Measurements from ENCODE around the gene WRNIP1.
"Not testable (repeated sequence)": the region's sequence is repeated elsewhere in the genome, so short reads cannot be mapped to it uniquely, and the experiment has no call there.

WRNIP1 gene

DNA sequence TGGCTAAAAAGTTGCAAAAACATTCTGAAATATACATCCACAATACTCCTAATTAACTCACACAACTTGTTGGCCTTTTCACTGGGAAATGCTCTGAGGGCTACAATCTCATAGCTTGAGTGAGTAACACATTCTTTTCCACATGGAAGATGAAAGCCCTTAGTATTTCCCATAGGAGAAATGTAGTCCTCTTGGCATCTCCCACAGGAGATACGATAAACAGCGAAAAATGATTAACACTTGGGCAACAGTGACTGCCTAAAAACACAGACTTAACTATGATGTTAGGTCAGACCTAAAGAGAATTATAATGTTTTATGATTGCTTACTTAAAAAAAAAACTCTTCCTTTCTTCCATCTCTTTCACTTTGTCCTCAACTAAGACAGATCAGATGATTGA is 23.4 kb upstream of the WRNIP1 start:
- no peak for DNase-seq (ENCODE audit: low spot score)

DNA sequence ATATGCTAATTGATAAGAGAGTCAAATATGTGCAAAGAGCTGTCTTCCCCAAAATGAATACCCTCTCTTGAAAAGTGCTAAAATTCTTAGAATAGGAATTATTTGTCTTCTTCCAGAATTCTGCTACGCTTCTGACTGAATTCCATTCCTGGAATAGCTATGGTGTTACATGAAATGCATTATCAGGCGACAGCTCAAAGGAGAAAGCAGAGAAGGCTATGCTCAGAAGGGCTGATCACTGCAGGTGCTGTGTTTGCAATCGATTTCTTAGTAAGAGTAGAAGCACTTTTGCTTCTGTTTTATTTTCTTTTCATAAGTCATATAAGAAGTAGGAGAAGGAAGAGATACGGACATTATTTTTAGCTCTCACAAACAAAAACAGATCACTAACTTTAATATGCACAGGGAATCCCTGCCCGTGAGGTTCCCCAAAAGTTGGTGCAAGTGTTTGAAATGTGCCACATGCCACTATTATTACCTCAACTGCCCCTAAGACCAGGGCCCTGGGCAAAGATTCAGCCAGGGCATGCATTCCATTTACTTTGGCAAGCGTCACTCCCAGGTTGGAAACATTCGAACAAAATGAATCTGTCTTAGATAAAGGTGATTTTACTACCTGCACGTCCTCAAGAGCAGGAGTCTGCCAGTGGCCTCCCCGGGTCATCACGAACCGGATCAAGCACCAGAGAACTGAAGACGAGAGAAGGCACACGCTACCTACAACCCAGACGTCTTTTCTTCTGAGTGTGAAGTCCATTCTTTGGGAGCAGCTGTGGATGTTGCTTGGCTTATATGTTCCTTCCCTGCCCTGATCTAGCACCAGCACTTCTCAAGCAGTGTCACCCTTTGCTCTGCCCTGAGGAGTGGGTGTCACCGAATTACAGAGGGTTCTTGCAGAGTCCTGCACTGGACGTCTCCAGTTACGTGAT is 21.6 kb upstream of the WRNIP1 start:
- no peak for DNase-seq (ENCODE audit: low spot score)

DNA sequence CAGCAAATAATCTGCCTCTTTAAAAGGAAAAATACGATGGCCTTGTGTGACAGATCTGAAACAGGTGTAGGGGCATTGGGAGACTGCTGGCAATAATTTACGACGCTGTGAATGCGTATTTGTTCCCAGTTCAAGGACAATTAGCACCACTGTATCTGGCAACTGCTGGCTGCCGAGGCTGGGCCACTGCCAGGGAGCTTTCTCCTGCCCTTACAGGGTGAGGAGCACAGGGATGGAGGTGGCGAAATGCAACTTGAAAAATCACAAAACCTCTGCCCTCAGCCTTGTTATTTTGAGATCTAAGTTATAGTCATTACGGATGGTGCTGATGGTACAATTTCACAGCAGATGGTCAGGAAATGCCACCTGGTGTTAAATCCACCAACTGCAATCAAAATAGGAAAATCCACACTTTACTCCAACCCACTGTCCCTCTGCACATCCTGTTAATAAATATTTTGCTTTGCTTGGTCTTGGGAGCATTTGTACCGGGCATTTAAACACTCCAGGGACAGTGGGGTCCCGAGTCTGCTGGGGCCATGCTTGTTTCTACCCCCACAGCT is 20.9 kb upstream of the WRNIP1 start:
- DNase-seq (ENCODE audit: low spot score) = no peak

DNA sequence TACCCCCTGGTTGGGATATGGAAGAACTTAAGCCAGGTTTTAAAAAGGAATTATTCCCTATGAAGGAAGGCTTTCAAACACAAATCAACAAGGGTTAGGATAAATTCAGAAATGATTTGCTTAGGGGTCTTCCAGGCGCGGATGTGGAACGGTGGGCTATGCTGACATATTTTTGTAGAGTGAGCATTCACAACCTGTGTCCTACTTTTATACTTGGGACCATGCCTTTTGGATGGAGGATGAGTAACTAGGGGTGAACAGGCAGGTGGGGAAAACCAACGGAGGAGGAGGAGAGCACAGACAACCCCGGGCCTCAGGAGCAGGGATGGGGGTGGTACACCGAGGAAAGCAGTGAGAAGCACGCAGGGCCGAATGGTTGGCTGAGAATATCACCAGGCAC is 20.4 kb upstream of the WRNIP1 start:
- no peak for DNase-seq (ENCODE audit: low spot score)

DNA sequence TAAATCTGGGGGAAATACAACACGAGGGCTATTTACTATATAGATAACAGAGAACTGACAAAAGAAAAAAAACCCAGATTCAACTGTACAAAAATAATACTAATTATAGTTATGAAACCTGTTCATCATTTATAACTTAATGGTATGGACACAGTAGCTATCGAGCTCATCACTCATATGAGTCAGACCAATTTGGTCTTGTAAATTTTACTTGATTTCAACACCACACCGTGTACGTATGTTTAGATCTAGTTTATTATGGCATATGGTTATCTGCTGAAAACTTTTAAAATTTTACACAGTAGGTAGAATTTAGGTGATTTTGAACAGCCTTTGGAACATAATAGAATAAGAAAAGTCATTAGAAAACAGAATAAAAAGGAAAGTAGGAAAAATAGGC is 19.9 kb upstream of the WRNIP1 start:
- DNase-seq (ENCODE audit: low spot score) = no peak

DNA sequence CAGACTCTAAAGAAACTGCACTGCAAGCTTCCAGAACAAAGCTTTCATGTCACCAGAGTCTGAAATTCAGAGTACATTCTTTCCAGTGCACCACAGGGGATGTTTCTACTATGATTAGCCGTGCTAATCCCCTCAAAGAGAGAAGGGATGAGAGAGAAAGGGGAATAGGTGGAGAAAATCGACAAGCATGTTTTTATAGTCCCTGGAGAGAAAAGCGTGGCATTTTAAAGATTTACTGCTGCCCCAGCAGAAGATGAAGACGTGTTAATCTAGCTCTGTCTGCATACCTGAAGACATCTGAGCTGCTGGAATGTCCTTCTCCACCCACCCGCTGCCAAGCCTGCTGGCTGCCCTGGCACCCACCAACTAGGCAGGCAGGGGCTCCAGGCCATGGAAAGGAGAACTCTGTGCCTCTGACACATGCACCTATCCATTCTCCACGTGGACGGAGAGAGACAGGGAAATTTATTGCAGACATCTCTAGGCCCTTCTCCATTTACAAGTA is 18.6 kb upstream of the WRNIP1 start:
- no peak for DNase-seq (ENCODE audit: low spot score)

DNA sequence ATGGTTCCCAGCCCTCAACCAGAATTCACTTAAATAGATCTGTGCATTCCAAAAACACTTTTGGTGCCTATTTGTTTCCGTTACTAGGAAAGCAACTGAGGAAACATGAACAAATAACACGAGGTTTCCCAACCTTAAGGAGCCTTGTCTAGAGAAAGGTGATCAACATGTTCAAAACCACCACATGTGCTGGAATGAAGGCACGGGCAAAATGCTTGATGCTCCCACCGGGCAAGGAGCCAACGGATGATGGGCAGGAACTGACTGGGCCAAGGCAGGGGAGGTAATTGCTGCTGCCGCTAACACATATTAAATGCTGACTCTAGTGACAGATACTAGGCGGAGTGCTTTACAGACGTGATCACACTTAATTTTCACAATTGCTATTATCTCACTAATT is 17.0 kb upstream of the WRNIP1 start:
- DNase-seq (ENCODE audit: low spot score) = no peak

DNA sequence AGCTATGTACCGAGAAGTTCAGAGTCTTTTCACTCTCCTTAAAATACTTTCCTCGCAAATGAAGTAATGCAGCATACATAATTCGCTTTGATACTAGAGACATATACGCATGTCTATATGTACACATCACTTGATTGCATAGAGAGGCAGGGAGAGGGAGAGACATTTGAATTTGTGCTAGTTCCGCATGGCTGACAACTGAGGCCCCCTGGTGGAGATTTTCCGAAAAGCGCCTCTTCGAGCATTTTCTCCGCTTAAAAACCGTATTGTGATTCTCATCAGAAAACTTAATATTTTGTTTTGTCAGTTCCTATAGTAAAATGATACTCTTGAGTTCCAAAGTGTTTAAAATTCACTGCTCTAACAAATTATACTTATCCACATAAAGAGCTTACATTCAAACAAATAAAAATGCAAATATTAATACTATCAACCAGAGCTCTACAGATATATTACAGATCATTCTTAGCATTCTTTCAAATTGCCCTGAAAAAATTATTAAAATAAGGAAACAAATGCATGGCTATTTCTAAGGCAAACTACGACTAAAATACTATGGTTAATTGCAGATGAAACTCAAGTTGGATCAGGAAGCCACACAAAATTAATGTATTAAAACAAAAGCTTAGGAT is 15.1 kb upstream of the WRNIP1 start:
- DNase-seq (ENCODE audit: low spot score) = peak; percentile 76

DNA sequence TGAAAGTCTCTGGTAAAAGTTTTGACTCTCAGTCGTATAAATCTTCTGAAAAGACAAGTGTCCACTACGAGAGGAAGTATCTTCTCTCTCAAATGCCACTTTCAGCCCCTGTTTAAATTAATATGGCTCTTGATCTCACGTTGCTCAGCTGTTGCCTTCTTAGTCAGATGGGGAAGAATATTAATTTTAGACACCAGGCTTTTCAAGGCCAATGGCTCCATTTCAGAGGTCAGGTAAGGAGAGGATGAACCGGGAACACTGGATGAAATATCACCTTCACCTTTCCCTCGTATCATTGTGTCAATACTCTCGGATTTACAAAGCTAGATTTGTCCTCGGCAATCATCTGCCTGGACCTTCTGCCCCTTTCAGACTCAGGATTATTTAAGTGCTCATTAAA is 14.4 kb upstream of the WRNIP1 start, which contains the start of gene MYLK4:
Gene MYLK4 (minus strand): TSS at position 91 of the 400 bp plus-strand sequence. CDS start 1,628 bp downstream, outside the sequence.
- DNase-seq (ENCODE audit: low spot score) = no peak

DNA sequence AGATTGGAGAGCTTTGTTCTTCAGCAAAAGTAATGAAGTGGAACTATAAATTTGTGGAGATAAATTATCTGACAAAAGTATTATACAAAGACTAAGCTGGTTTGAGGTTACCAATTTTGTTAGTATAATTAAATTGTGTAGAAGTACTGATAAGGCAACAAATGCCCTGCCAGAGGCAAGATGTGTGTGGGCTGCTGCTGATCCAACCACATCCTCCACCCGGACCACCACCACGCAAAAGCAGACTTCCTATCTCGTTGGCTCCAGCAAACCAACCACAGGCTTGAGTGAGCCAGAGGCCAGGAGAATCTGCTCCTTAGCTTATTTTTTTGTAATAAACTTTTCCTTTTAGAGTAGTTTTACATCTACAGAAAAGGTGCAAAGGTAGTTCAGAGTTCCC is 13.3 kb upstream of the WRNIP1 start:
- no peak for DNase-seq (ENCODE audit: low spot score)

DNA sequence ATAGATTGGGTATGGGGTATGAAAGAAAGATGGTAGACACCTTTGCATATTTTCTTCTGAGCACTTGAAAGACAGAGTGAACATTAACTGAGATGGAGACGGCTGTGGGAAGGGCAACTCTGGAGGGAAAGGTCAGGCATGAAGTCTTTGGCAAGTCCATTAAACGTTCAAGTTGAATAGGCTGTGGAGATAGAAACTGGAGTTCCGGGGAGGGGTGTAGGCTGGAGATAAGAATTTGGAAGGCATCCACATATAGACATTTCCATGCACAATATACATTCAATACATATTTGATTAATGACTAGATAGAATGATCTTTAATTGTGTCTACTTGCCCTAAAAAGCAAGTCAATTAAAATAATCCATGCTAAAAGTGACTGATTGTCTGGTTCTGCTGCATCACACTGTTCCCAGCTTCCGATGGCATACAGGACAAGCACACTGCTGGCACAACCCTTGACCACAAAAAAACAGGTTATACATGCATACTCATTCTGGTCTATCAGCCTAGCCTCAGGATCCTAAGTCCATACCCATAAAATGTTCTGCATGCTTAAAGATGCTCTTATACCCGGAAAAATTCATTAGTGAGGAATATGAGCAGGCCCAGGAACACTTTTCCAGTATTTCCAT is 12.6 kb upstream of the WRNIP1 start:
- no peak for DNase-seq (ENCODE audit: low spot score)

DNA sequence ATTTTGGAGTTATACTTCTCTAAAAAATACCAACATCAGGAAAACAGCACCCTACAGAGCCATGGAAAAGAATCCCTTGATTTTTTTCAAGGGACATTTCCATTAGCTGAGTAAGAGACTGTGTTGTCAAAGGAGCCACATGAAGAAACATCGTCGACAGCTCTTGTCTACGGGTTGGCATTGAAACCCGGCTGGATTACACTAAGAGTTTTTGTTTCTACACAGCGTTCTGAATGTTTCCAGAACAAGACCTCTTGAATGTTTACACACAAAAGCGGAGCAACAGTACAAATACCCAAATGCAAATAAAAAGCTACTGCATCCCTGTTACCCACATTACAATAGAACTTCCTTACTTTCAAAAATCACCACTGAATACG is 12.1 kb upstream of the WRNIP1 start:
- no peak for DNase-seq (ENCODE audit: low spot score)

DNA sequence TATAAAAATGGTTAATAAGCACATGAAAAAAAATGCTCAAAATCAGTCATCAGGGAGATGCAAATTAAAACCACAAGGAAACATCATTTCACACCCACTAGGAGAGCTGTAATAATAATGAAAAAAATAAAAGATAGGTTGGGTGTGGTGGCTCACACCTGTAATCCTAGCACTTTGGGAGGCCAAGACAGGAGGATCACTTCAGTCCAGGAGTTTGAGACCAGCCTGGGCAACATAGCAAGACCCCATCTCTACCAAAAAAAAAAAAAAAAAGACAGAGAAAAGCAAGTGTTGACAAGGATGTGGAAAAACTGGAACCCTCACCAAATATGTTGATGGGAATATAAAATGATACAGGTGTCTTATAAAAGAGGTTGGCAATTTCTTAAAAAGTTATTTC is 11.4 kb upstream of the WRNIP1 start:
- DNase-seq (ENCODE audit: low spot score) = no peak

DNA sequence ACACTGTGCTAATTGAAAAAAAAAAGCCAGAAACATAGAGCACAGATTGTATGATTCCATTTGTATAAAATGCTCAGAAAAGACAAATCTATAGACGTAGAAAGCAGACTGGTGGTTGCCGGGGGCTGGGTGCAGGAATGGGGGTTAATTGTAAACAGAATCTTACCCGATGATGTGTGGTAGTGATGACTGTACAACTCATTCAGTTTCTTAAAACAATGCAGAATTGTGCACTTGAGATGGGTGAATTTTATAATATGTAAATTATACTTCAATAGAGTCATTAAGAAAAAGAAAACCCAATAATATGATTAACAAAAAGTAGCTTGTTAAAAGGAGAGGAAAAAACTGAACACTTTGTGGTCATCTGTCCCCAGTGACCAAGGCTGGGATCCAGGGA is 10.8 kb upstream of the WRNIP1 start:
- DNase-seq (ENCODE audit: low spot score) = no peak

DNA sequence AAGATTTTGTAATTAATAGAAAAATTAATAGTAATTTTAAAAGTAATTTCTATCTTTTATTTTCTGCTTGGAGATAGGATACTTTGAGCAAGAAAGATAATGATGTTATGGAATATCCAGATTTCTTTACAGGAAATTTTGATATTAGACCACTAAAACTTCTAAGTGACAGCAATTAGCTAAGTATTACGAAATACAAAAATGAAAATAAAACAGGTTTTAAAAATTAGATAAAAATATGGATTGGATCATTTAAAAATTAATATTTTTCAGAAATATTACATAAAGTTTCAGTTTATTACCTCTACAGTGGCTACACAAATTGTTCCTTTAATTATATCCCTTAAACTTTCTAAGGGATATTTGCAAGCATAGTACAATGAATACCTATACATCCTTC is 10.3 kb upstream of the WRNIP1 start:
- no peak for DNase-seq (ENCODE audit: low spot score)

DNA sequence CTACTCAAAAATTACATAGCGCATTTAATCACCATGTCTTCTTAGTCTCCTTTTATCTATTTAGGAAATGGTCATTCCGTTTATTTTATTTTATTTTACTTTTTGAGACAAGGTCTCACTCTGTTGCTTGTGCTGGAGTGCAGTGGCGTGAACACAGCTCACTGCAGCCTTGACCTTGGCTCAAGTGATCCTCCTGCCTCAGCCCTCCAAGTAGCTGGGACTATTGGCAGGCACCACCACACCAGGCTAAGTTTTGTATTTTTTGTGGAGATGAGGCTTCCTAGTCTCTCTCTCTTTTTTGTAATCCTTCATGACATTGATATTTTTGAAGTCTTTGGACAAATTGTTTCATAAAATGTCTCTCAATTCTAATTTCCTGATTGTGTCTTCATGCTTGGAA is 9.7 kb upstream of the WRNIP1 start:
- DNase-seq (ENCODE audit: low spot score) = no peak

DNA sequence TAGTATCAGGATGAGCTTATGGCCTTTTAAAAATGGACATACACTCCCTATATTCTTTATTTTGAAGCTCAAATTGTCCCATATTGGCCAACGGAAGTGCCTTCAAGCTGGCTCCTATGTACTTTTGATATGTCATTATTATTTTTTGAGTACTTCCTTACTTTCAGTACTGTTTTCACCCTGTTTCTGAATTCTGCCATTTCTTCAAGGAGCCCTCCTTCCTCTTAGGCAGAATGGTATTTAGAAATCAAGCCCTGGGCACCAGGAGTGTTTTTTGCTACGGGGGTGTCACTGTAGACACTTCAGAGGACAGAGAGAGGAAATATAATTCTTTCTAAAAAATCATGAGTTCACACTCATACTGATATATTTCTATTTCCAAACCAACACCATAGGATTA is 9.0 kb upstream of the WRNIP1 start:
- DNase-seq (ENCODE audit: low spot score) = no peak

DNA sequence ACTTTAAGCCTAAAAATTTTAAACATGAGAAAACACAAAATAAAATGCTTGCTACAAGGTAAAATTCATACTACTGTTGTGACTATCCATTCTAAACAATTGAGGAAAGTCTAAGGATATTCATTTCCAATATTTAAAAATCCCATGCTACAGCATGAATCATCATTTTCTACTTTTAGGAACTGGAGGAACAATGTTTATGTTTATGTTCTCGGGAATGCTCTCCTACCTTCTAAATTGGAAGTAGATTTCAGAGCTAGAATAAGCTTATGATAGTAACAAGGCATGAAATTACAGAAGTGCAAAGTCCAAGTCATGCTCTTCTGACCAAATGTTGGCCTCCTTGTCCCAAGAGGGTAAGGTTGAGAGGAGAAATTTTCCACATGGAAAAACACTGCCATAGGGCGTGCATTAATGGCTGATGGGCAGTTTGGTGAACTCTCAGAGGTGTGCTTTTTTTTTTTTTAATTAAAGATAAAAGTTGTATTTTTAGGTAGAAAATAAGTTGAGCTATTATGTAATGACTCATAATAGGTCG is 8.4 kb upstream of the WRNIP1 start:
- no peak for DNase-seq (ENCODE audit: low spot score)

DNA sequence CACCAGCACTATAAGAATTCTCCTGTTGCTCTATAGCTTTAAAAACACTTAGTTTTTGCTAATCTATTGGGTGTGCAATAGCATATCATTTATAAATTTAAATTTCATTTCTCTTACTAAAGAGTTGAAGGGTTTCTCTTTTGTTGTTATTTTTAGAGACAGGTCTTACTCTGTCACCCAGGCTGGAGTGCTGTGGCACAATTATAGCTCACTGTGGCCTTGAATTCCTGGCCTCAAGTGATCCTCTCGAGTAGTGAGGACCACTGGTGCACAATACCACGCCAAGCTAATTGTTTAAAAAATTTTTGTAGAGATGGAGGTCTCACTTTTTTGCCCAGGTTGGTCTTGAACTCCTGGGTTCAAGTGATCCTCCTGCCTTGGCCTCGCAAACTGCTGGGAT is 6.2 kb upstream of the WRNIP1 start:
- no peak for DNase-seq (ENCODE audit: low spot score)

DNA sequence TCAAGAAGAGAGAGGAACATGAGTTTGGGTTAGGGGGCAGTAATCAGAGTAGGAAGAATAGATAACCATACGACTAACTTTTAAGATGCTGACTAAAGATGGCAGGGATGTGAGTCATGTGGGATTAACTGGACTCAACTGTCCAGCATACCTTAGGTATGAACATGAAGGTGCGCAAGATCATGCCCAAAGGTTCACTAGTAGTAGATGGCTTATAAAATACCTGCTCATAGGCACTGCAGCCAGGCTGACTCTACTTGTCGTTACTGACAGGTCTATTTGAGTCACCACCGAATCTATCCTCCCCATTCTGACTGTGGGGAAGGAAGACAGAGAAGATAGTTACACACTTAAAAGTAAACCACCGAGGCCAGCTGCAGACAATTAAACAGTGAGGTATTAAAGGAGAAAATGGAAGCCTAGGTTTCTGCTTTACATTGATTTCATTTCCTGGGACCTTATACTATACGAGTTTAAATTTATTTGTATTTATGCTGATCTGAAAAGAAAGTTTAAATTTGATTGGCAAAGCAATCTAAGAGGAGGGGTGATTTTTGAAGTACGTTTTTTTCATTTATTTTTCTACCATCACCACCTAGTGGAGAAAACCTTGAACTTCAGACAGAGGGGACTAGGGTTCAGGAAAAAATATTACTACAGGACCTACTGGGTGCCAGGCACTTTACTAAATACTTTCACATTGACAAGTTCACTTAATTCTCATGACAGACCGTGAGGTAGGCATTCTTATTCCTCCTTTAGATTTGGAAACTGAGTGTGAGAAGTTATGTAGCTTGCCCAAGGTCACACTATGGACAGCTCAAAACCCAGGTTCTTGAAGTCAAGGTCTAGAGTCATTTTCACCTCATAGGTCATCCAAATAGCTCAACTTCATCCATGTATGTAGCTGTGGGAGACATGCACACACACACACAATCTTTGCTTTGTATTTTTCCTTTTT is 4.0 kb upstream of the WRNIP1 start:
- DNase-seq (ENCODE audit: low spot score) = no peak

DNA sequence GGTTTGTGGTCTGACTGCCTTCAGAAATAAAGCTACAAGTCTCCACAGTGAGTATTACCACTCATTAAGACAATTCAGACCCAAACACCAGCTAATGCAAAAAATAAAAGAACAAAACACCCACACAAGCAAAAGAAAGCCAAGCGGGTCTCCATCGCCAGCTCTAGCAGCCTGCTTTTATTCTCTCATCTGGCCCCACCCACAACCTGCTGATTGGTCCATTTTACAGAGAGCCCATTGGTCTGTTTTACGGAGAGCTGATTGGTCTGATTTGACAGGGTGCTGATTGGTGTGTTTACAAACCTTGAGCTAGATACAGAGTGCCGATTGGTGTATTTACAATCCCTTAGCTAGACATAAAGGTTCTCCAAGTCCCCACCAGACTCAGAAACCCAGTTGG is 2.3 kb upstream of the WRNIP1 start:
- DNase-seq (ENCODE audit: low spot score) = not testable (repeated sequence)
